AG09309 (cell line): ENCODE data around the gene CELSR1.
A peak's percentile ranks its signal among the peaks of the same experiment; 100 is the strongest.

Experiments
- DNase-seq: peaks from one replicate; pipeline ENCODE4 v3.0.0-alpha.2; 2010; ENCODE audit warnings: low read depth
- H3K4me3 ChIP-seq: 2 replicates; pipeline ENCODE4 v1.5.1; 2011; ENCODE audit warnings: mild to moderate bottlenecking, low read depth, low read length, moderate library complexity; ENCODE audit not compliant: control insufficient read depth
- TF ChIP-seq, protein P1 (sequence below): IDR thresholded peaks from 2 replicates; pipeline ENCODE4 v1.5.1; 2011; ENCODE audit warnings: mild to moderate bottlenecking, low read depth, low read length, inconsistent platforms; ENCODE audit not compliant: insufficient read depth, control insufficient read depth; ENCODE audit errors: missing control alignments

The CELSR1 gene

DNA sequence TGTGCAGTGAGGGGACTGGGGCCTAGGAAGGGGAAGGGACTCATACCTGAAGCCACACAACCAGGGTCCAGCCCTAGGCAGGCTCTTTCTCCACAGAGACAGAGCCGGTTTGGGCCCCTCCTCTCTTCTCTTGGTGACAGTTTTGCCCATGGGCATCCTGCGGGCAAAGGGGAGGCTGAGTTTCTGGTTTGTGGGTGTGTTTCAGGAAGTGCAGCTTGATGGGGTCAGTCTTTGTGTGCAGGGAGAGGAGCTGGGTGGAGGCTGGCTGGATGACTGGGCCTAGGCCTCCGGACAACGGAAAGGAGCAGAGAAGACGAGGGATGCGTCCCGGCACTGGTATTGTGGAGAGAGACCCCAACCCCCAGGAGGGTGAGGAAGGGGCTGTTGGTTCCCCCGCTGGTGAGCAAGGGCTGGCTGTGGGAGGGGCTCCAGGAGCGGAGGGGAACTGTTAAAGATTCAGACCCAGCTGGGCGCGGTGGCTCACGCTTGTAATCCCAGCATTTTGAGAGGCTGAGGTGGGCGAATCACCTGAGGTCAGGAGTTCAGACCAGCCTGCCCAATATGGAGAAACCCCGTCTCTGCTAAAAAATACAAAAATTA is 23.4 kb upstream of the CELSR1 start:
- DNase-seq, result no peak
- TF ChIP-seq, protein P1, sequence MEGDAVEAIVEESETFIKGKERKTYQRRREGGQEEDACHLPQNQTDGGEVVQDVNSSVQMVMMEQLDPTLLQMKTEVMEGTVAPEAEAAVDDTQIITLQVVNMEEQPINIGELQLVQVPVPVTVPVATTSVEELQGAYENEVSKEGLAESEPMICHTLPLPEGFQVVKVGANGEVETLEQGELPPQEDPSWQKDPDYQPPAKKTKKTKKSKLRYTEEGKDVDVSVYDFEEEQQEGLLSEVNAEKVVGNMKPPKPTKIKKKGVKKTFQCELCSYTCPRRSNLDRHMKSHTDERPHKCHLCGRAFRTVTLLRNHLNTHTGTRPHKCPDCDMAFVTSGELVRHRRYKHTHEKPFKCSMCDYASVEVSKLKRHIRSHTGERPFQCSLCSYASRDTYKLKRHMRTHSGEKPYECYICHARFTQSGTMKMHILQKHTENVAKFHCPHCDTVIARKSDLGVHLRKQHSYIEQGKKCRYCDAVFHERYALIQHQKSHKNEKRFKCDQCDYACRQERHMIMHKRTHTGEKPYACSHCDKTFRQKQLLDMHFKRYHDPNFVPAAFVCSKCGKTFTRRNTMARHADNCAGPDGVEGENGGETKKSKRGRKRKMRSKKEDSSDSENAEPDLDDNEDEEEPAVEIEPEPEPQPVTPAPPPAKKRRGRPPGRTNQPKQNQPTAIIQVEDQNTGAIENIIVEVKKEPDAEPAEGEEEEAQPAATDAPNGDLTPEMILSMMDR, result peak; percentile 3
- no peak overlapping the region for H3K4me3 ChIP-seq

DNA sequence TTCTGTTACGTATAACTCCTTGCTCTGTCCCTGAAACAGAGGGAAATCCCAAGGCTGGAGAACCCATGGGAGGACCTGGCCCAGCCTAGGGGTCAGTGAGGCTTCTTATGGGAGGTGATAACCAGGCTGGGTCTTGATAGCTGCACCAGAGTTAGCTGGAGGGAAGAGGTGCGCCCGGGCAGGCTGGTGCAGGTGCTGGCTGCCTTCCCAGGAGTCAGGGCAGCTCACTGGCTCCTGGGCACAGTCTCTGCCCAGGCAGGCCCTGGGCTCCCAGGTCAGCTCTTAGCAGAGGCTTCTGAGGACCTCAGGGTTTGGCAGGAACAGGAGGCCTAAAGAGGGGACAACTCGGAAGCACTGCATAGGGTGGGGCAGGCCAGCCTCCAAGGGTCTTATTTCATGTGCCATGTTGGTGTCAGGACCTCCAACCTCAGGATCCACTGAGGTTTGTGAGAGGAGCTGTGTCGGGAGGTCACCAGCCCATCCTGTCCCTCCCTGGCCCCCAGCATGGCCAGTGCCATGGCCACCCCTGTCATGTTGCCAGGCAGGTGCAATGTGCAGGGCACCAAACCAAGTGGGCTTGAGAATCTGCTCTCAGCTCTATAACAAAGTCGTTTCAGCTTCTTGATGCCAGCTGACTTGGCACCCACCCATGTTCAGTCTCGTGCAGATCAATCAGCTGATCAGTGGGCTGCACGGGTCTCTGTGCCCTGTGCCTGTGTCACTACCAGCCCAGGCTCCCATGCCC is 20.5 kb upstream of the CELSR1 start:
- TF ChIP-seq, protein P1, result no peak
- DNase-seq, result no peak
- no peak overlapping the region for H3K4me3 ChIP-seq

DNA sequence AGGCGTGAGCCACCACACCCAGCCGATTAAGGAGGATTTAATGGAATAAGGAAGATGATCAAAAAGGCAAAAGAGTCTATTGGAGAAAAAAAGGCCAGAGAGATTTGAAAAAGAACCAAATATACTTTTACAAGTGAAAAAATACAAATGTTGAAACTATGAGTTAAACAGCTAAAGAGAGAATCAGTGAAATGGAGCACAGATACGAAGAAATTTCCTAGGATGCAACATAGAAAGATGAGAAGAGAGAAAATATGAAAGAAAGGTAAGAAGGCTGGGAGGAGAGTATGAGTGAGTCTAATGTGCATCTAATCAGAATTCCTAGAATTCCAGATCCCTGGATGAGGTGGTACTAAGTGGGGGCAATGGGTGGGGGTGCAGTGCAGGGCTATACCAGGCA is 19.4 kb upstream of the CELSR1 start:
- TF ChIP-seq, protein P1, result no peak
- H3K4me3 ChIP-seq, result no peak overlapping the region
- no peak for DNase-seq

DNA sequence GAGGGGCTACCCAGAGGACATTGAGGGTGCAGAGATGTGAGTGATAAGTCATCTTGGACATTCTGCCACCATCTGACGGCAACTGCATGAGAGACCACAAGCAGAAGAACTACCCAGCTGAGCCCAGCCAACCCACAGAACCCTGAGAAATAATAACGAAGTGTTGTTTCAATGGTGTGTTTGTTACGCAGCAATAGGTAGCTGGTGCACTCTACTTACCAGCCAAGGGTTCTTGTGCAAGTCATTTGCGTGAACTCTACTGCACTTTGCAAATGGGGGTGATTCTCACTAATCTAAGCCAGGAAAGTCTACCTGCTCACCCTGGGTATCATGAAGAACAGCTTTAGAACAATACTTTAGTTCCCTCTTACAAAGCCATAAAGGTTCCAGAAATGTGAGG is 15.8 kb upstream of the CELSR1 start:
- no peak overlapping the region for H3K4me3 ChIP-seq
- DNase-seq, result no peak
- TF ChIP-seq, protein P1, result no peak

DNA sequence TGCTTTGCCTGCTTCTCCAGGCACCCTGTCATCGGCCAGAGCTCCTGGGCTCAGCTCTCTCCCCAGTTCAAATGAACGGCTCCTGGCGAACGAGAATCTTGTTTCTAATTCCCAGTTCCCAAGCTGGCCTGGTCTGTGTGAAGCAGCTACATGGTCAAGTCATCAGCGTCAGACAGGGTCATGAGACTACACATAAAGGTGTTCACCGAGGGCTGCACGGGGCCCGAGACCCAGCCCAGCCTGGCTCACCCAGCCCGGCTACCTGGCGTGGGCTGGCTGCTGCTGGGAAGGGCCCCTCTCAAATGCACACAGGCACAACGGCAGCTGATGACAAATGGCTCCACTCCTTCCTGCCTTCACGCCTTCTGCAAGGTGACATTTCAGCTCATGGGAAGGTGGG is 14.6 kb upstream of the CELSR1 start:
- TF ChIP-seq, protein P1, result no peak
- no peak overlapping the region for H3K4me3 ChIP-seq
- DNase-seq, result no peak

DNA sequence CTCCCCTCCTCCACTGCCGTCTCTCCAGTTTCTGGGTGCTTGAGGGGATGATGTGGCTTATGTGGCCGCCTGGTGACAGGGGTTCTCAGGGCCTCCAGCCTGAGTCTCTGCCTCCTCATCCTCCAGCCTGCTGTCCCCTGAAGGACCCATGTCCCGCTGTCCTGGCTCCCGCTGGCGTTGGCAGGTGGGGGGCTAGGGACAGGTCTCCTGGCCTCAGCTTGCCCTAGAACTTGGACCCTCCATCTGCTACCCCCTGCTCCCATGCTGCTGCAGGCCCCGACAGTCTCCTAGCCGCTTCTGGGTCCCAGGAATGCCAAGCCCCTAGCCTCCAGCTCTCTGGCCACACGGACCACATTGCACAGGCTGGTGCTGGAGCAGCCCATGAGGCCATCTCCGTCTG is 13.9 kb upstream of the CELSR1 start:
- no peak overlapping the region for H3K4me3 ChIP-seq
- no peak for DNase-seq
- TF ChIP-seq, protein P1, result no peak
